SKM-1 treated with dmso at 0.1 percent for 144 hours (cell line): ENCODE data around the gene DHRS13.
"Not testable (repeated sequence)": the region's sequence is repeated elsewhere in the genome, so short reads cannot be mapped to it uniquely, and the experiment has no call there.

Experiments
- DNase-seq: peaks from one replicate; lab custom pipeline; 2025; ENCODE audit not compliant: unreplicated experiment; lab: John Stamatoyannopoulos, UW

Gene DHRS13

GRCh38 chr17:28885363-28885762 is 17.5 kb downstream of the DHRS13 start:
- no peak for DNase-seq

DNA sequence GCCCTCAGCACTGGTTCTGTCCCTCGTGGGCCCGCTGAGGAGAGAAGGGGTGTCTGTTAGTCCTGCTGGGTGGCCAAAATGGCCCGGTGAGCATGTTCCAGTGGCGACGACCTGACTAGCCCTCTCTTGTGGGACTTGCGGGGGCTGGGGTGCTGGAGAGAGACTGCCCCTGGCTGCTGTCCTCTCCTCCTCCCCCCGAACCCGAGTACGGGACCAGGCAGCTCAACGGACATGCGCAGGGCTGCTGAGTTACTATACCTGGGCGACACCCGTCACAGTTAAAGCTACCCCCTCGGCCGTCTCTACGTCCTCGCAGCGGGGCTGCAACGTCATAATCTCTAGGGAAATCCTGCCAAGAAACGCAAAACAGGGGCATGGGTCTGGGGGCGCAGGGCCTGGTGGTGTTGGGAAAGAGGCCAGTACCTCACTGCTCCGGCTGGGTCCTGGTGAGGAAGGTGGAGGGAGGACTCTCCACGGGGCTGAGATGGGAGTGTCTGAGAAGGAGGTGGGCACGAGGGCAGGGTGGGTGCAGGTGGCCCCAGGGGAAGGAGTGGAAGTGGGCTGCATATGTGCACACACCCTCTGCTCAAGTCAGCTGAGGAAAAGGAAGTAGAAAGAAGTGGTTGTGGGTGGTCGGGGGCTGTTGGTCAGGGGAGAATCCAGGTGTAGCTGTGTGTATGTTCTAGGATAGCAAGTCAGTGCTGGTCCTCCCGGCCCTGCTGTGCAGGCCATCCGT is 18.7 kb downstream of the DHRS13 start:
- DNase-seq: no peak

DNA sequence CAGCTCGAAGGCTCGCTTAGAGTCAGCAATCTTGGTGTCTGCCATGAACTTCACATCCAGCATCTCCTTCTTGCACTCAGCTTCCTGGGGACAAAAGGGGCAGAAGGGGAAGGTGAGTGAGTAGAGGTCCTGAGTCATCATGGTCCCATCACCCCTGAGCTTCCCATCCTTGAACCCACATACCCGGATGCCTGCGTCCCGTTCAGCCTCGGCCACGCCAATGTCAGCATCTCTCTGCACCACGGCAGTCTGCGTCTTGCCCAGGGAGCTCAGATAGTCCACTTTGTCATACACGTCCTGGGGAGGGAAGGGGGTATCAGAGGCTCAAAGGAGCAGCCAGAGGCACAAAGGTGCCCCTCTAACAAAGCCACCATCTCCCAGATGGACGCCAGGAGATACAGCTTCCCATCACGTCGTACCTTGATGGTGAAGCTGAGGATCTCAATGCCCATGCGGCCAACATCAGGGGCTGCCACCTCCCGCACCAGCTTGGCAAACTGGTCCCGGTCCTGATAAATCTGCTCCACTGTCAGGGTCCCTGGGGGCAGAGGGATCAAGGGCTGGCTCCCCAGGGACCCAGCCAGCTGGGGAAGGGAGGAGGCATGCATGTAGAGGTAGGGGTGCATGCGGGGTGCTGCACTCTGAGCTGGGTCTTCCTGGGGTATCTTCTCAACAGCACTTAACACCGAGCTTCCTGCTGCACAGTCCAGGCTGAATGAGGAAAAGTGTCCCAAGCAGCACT is 20.6 kb downstream of the DHRS13 start:
- DNase-seq: no peak

DNA sequence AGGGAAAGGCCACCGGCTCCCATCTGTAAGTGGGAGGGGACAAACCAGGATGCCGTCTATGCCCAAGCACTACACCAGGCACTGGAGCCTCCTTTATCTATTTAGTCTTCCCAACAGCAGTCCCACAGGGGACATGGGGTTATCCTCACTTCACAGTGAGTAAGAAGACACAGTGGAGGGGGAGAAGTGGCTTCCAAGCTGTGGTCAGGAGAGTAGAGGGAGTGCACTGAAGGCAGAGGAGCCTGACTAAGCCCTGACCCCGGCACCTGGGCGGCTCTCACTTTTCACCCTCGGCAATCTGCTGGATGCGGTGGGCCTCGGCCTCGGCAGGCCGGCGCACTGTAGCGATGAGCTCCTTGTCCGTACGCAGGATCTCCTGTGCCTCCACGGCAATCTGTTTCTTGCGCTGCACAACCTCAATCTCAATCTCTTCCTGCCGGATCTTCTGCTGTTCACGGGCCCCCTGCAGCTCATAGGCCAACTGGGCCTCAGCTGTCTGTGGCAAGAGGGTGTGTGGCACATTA is 21.3 kb downstream of the DHRS13 start:
- DNase-seq: no peak

- no peak for DNase-seq
Measured at GRCh38 chr17:28880572-28880945, 22.3 kb downstream of the DHRS13 start.

- DNase-seq: no peak
Measured at GRCh38 chr17:28879886-28880571, 22.9 kb downstream of the DHRS13 start.

DNA sequence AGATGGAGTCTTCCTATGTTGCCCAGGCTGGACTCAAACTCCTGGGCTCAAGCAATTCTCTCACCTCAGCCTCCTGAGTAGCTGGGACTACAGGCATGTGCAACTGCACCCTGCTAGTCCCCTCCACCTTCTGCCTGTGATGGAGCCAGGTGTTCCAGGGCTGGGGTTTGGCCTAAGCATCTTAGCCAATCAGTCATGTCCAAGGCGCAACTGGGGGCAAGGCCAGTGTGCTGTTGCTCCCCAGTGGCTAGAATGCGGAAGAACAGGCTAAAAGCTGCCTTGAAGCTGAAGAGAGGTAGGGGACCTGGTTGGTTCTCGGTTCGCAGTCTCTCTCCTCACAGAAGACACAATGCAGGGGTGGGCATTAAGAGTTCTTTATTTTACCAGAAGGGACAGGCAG is 23.9 kb downstream of the DHRS13 start:
- DNase-seq: no peak

GRCh38 chr17:28878158-28878910 is 24.5 kb downstream of the DHRS13 start:
- no peak for DNase-seq

DNA sequence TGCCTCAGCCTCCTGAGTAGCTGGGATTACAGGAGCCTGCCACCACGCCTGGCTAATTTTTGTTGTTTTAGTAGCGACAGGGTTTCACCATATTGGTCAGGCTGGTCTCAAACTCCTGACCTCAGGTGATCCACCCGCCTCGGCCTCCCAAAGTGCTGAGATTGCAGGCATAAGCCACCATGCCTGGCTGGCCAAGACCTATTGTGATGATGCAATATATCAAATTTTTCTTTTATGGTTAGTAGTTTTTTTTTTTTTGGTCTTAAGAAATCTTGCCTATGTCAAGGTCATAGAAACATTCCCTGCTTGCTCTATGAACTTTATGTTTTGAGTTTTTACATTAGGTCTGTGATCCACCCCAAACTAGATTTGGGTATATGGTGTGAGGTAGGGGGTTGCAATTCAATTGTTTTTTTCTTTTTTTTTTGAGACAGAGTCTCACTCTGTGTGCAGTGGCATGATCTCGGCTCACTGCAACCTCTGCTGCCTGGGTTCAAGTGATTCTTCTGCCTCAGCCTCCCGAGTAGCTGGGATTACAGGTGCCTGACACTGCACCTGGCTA is 25.6 kb downstream of the DHRS13 start:
- not testable (repeated sequence) for DNase-seq

DNA sequence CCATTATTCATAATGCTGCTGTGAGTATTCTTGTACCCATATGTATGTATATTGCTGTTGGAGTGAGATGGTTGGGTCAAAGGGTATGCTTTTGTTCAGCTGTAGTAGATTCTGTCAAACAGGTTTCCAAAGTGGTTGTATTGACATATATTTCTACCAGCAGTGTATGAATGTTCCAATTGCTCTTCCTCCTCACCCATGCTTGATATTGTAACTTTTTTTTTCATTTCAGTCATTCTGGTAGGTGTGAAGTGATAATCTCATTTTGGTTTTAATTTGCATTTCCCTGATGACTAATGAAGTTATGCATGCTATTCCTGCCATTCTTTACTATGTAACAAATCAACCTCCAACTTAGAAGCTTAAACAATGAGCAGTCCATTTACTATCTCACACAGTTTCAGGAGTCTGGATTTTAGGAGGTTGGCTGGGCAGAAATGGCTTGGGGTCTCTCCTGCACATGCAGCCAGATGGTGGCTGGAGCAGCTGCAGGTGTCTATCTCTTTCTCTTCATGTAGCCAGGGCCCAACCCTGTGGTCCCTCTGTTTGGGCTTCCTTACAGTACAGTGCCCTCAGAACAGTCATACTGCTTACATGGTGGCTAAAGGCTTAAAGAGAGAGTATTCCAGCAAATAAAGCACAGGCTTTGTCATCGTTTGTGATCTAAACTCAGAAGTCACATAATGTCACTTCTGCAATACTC is 26.9 kb downstream of the DHRS13 start:
- DNase-seq: no peak

DNA sequence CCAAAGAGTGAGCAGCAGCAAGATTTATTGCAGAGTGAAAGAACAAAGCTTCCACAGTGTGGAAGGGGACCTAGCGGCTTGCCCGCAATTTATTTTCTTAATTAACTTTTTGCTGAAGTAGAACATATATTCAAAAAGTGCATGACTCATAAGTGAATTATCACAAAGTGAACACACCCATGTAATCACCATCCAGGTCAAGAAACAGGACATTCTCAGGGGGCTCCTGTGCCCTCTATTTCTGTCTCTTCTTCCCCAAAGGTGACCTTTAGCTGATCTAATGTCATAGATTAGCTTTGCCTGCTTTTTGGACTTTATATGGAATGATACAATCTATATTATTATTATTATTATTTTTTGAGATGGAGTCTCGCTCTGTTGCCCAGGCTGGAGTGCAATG is 28.1 kb downstream of the DHRS13 start:
- no peak for DNase-seq

DNA sequence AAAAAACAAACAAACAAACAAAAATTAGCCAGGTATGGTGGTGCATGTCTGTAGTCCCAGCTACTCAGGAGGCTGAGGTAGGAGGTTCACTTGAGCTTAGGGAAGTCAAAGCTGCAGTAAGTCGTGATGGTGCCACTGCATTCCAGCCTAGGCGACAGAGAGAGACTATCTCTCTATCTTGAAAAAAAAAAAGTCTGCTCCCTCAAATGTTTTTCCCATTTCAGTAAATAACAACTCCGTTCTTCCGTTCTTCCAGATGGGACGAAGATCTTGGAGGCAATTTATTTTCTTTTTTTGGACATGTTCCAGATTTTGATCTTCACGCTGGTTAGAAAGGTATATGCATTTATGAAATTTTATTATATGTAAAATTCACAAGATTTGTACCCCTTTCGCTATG is 29.0 kb downstream of the DHRS13 start:
- DNase-seq: no peak

- no peak for DNase-seq
Measured at GRCh38 chr17:28871056-28871579, 31.8 kb downstream of the DHRS13 start.

DNA sequence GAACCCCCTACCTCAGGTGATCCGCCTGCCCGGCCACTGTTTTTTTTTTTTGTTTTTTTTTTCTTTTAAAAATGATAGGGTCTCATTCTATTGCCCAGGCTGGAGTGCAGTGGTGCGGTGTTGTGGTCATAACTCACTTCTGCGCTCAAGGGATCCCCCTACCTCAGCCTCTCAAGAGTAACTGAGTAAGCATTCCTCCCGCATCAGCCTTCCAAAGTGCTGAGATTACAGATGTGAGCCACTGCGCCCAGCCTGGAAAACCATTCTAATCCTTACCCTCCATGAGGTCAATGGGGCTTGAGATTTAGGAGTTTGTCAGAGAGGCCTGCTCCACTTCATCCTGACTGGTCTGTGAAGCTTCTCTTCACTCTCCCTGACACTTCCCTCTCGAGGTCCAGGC is 35.6 kb downstream of the DHRS13 start:
- DNase-seq: no peak

DNA sequence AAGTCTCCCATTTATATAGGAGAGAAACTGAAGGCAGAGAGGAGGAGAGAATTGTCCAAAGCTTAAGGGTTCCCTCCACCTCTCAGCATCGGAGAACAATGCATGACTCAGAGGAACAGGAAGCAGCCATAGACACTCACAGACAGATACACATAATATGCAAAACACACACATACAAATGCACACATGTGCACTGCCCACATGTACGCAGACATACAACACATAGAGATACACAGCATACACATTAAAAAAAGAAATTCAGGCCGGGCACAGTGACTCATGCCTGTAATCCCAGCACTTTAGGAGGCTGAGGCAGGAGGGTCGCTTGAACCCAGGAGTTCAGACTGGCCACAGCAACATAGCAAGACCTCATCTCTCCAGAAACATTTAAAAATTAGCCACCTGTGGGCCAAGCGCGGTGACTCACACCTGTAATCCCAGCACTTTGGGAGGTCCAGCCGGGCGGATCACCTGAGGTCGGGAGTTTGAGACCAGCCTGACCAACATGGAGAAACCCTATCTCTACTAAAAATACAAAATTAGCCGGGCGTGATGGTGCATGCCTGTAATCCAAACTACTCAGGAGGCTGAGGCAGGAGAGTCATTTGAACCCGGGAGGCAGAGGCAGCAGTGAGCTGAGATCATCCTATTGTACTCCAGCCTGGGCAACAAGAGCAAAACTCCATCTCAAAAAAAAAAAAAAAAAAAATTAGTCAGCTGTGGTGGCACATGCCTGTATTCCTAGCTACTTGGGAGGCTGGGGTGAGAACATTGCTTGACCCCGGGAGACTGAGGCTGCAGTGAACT is 36.7 kb downstream of the DHRS13 start:
- DNase-seq: no peak

- no peak for DNase-seq
Measured at GRCh38 chr17:28864991-28865849, 37.7 kb downstream of the DHRS13 start.

DNA sequence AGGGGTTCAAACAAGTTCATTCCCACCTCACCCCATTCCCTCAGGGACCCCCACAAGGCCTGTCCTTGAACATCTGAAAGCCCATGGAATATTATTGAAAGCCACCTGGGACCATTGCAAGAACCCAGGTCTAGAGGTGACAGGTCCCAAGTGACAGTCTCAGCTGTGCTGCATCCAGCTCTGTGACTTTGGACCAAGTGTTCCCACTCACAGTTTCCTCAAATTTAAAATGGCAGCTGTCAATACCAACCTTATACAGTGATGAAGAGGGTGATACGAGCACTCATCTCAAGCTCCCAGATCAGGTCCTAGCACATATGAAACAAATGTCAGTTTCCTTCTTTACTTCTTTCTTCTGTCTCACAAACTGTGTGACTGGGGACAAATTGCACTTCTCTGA is 38.9 kb downstream of the DHRS13 start:
- no peak for DNase-seq

GRCh38 chr17:28862561-28862960 is 40.3 kb downstream of the DHRS13 start:
- DNase-seq: no peak
